Omental fat pad (tissue), 4 donors: ENCODE measurements around the gene RNF43. TPM values are rescaled to one million over a fixed set of nuclear protein-coding genes. Genes with fewer than 3 reads are reported as not detected.

Source experiments
- ATAC-seq: fragments of 150-250 bp; one replicate; pipeline ENCODE4 v1.9.1; 2016; ENCODE audit warnings: mild to moderate bottlenecking, moderate library complexity; ENCODE audit not compliant: low FRiP score
- DNase-seq: peaks from one replicate; pipeline ENCODE4 v3.0.0-alpha.2; 2019; ENCODE audit warnings: low spot score
- total RNA-seq, 4 donors: library from RNA; depleted of rRNA; stranded (reverse); fragments of >200 nt; gene quantifications; one replicate each; pipeline ENCODE4 v1.1.0, GENCODE V29; 2016
- TF ChIP-seq, protein P1 (sequence below), 3 donors: fragments of 450-650 bp; IDR thresholded peaks; one replicate each; pipeline ENCODE4 v1.5.1; 2016 to 2017; ENCODE audit warnings: antibody characterized with exemption in 3 of 3, mild to moderate bottlenecking in 3 of 3, moderate library complexity in 2 of 3

RNF43 gene
- total RNA-seq, 4 donors from 2014 or later: 0.19 to 0.28 TPM; not detected in 2

DNA sequence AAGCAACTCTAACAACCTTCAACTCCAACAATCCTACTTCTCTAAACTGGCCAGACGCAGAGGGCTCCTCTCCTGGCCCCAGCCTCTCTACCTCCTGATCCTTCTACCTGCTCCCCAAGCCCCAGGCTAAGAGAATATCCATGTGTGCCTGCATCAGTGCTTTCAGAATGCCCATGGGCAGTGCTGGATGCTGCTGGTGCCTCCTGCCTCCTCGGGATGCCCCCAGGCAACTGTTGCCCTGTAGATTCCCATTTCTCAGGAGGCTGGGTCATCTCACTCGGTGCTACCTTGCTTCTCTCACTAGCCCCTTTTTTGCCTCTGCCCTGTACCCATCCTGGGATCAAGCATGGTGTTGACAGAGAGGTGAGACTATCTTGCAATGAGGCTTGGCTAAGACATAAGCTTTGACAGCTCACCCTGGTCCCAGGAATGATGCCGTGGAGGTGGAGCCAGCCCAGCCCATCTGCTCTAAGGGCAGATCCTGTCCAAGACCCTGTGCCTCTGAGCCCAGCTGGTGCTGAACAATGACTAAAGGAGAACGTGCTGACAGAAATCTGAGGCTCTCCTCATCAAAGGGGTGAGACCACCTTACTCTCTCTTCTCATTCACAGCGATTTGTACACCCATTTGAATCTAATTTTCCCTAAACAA is 45.9 kb downstream of the RNF43 start:
- DNase-seq (no peak), ATAC-seq (no peak)
- TF ChIP-seq, protein P1, sequence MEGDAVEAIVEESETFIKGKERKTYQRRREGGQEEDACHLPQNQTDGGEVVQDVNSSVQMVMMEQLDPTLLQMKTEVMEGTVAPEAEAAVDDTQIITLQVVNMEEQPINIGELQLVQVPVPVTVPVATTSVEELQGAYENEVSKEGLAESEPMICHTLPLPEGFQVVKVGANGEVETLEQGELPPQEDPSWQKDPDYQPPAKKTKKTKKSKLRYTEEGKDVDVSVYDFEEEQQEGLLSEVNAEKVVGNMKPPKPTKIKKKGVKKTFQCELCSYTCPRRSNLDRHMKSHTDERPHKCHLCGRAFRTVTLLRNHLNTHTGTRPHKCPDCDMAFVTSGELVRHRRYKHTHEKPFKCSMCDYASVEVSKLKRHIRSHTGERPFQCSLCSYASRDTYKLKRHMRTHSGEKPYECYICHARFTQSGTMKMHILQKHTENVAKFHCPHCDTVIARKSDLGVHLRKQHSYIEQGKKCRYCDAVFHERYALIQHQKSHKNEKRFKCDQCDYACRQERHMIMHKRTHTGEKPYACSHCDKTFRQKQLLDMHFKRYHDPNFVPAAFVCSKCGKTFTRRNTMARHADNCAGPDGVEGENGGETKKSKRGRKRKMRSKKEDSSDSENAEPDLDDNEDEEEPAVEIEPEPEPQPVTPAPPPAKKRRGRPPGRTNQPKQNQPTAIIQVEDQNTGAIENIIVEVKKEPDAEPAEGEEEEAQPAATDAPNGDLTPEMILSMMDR (IDR thresholded peaks at IDR 0.05): no peak

DNA sequence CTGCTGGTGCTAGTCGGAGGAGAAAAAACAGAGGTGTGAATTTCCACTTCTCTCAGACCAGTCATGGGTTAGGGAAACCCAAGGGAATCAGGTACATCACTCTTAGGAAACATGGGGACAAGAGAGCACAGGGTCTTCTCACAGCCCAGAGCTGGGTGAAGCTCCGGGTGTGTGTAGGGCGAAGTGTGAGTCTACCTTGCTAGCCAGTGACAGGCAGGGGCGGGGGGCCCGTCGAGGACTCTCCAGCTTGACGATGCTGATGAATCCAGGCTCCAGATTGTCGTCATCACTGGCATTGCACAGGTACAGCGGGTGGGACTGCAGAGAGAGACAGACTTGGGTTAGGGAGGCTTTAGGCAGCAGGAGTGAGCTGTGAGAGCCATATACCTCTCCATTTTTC is 46.6 kb downstream of the RNF43 start:
- ATAC-seq: no peak
- DNase-seq: no peak
- TF ChIP-seq, protein P1 (IDR thresholded peaks at IDR 0.05): no peak

DNA sequence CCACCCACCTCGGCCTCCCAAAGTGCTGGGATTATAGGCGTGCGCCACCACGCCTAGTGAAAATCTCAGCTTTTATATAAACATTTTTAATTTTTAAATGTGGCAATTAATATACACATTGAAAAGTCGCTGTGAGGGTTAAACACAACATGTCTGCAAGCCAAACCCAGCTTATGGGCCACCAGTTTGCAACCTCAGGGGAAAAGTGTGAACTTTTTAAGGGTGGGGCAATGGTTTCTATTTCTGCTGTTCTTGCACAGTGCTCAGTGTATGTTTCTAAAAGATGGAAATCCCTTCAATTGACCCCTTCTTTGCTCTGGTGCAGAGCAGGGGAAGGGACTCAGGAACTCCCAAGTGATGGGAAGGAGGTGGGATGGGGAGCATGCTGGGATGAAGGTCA is 47.0 kb downstream of the RNF43 start:
- TF ChIP-seq, protein P1 (IDR thresholded peaks at IDR 0.05): no peak
- no peak for DNase-seq
- no peak for ATAC-seq

DNA sequence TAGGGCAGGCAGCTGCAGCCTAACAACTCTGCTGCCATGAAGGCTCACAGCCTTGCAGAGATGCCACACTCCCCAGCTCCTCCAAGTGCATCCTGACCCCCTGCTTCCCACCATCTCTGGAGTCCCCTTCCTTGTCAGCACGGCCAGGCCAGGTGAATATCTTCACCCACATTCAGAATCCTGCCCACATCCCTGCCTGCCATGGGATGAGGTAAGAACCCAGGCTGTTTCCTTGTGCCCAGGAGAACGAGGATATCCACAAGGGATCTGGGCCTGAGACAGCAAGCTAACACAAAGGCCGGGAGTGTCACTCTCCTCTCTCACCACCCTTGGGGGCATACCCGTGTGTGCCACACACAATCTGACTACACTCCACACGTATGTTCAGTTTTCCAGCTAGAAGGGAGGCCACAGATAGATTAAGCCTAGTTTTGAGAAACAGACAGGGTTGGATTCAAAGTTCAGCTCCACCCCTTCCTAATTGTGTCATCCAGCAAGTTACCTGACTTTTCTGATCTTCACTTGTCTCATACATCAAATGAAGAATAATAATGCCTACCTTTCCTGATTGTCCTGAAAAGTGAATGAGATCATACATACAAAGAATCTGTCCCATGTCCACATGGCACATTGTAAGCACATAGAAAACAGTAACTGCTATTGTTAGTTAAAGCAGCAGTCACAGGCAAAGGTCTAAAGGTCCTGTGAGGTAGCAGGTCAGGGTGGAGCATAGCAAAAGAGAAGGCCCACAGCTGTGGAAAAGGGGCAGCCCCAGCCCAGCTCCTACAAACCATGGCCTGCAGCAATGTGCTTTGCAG is 47.9 kb downstream of the RNF43 start:
- DNase-seq (no peak), ATAC-seq (no peak)
- TF ChIP-seq, protein P1 (IDR thresholded peaks at IDR 0.05): no peak

DNA sequence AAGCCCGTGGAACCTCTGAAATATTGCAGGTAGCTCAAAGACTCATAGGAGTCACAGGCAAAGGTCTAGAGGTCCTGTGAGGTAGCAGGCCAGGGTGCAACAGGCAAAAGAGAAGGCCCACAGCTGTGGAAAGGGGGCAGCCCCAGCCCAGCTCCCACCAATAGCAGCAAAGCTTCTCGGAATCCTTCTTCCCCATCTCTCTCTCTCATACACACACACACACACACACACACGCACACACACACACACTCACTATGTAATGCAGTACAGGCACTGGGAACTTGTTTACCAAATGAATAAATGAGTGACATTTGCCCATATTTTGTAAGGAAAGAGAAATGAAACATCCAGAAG is 48.5 kb downstream of the RNF43 start:
- TF ChIP-seq, protein P1 (IDR thresholded peaks at IDR 0.05): no peak
- no peak for DNase-seq
- ATAC-seq: no peak

Other genes with a start within 250 kb of the RNF43 start
- not detected for gene EPX, start 224.8 kb downstream of the RNF43 start, total RNA-seq
- gene MKS1, start 198.3 kb downstream of the RNF43 start, total RNA-seq: 1 to 10 TPM; 3.7 to 9.9 (median 6.0) TPM
- under 1 TPM in 1 of 4 donors, not detected in 3; 0.46 TPM for gene LPO, start 178.9 kb downstream of the RNF43 start, total RNA-seq
- gene MPO, start 136.6 kb downstream of the RNF43 start, total RNA-seq: under 1 TPM in 2 of 4 donors, not detected in 2; 0.19 to 0.84 TPM
- gene TSPOAP1, start 88.7 kb downstream of the RNF43 start, total RNA-seq: 10 to 100 TPM in 1 of 4 donors, 1 to 10 TPM in 3; 1.9 to 13.6 (median 5.4) TPM
- 10 to 100 TPM; 42.1 to 49.2 (median 47.3) TPM for gene SUPT4H1, start 65.3 kb downstream of the RNF43 start, total RNA-seq
- under 1 TPM in 2 of 4 donors, not detected in 2; 0.13 to 0.24 TPM for gene HSF5, start 70.9 kb upstream of the RNF43 start, total RNA-seq
- gene MTMR4, start 97.1 kb upstream of the RNF43 start, total RNA-seq: 10 to 100 TPM; 24.3 to 40.1 (median 32.3) TPM